ENCODE data around the gene ARHGAP8. TPM values are rescaled to one million over a fixed set of nuclear protein-coding genes. Genes with fewer than 3 reads are reported as not detected.

The ARHGAP8 gene
- total RNA-seq, 1 donor from 2014 or later: 0.96 TPM

DNA sequence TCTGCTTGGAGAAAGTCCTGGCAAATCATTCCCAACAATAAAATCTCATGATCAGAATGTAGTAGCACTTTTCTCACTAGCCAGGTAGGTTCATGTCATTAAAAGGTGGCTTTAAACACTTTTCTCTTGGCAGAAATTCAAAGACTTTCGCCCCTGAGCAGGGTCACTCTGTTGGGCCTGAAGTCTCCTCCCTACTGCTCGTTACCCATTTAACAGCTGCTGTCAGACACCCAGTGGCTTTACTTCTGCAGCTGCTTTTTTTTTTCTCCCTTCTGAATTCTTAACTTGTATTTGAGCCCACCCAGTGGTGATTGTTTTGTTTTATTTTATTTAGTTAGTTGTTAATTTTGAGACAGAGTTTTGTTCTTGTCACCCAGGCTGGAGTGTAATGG is 25.0 kb downstream of the ARHGAP8 start:
- H3K4me1 Mint-ChIP-seq: no peaks in the 10 kb centered on the region
- H3K27me3 Mint-ChIP-seq (ENCODE audit: low read depth): no peaks in the 10 kb centered on the region
- H3K4me3 Mint-ChIP-seq: no peak overlapping the region
- no peak for DNase-seq (ENCODE audit: low read depth, low spot score)
- peaks cover 10% of the 10 kb centered on the region for H3K9me3 Mint-ChIP-seq
- TF ChIP-seq, protein P1, sequence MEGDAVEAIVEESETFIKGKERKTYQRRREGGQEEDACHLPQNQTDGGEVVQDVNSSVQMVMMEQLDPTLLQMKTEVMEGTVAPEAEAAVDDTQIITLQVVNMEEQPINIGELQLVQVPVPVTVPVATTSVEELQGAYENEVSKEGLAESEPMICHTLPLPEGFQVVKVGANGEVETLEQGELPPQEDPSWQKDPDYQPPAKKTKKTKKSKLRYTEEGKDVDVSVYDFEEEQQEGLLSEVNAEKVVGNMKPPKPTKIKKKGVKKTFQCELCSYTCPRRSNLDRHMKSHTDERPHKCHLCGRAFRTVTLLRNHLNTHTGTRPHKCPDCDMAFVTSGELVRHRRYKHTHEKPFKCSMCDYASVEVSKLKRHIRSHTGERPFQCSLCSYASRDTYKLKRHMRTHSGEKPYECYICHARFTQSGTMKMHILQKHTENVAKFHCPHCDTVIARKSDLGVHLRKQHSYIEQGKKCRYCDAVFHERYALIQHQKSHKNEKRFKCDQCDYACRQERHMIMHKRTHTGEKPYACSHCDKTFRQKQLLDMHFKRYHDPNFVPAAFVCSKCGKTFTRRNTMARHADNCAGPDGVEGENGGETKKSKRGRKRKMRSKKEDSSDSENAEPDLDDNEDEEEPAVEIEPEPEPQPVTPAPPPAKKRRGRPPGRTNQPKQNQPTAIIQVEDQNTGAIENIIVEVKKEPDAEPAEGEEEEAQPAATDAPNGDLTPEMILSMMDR (conservative IDR thresholded peaks at IDR 0.05): no peak
- no peak overlapping the region for H3K27ac Mint-ChIP-seq (ENCODE audit: unreplicated experiment)
- peaks cover 4% of the 10 kb centered on the region for H3K36me3 Mint-ChIP-seq (ENCODE audit: low read depth)

GRCh38 chr22:44780876-44781449 is 28.6 kb downstream of the ARHGAP8 start:
- H3K9me3 Mint-ChIP-seq: no peaks in the 10 kb centered on the region
- H3K4me3 Mint-ChIP-seq: no peak overlapping the region
- H3K27me3 Mint-ChIP-seq (ENCODE audit: low read depth): no peaks in the 10 kb centered on the region
- no peak for DNase-seq (ENCODE audit: low read depth, low spot score)
- TF ChIP-seq, protein P1 (conservative IDR thresholded peaks at IDR 0.05): no peak
- no peaks in the 10 kb centered on the region for H3K4me1 Mint-ChIP-seq
- H3K27ac Mint-ChIP-seq (ENCODE audit: unreplicated experiment): no peak overlapping the region
- H3K36me3 Mint-ChIP-seq (ENCODE audit: low read depth): no peaks in the 10 kb centered on the region

DNA sequence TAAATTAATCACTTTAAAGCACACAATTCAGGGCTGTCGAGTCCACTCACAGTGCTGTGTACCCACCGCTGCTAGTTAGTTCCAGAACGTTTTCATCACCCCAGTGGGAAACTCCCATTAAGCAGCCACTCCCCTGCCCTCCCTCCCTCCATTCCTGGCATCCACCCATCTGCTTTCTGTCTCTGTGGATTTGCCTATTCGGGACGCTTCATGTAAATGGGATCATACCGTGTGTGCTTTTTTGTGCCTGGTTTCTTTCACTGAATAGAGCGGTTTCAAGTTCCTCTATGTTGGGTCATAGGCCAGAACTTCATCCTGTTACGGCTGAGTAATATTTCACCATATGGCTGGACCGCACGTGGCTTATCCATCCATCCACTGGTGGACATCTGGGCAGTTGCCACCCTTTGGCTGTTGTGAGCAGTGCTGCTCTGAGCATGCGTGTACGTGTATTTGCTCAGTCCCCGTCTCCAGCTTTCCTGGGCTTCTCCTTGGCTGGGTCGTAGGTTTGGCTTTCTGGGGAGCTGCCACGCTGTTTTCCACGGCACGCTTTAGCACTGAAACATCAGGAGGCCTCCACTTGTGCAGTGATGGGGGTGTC is 30.1 kb downstream of the ARHGAP8 start:
- no peaks in the 10 kb centered on the region for H3K9me3 Mint-ChIP-seq
- no peaks in the 10 kb centered on the region for H3K4me1 Mint-ChIP-seq
- H3K27ac Mint-ChIP-seq (ENCODE audit: unreplicated experiment): no peak overlapping the region
- TF ChIP-seq, protein P1 (conservative IDR thresholded peaks at IDR 0.05): no peak
- H3K4me3 Mint-ChIP-seq: no peak overlapping the region
- no peaks in the 10 kb centered on the region for H3K36me3 Mint-ChIP-seq (ENCODE audit: low read depth)
- DNase-seq (ENCODE audit: low read depth, low spot score): no peak
- H3K27me3 Mint-ChIP-seq (ENCODE audit: low read depth): no peaks in the 10 kb centered on the region

- no peaks in the 10 kb centered on the region for H3K27me3 Mint-ChIP-seq (ENCODE audit: low read depth)
- H3K36me3 Mint-ChIP-seq (ENCODE audit: low read depth): no peaks in the 10 kb centered on the region
These were observed 30.7 kb downstream of the ARHGAP8 start for GRCh38 chr22:44783091-44783490.

DNA sequence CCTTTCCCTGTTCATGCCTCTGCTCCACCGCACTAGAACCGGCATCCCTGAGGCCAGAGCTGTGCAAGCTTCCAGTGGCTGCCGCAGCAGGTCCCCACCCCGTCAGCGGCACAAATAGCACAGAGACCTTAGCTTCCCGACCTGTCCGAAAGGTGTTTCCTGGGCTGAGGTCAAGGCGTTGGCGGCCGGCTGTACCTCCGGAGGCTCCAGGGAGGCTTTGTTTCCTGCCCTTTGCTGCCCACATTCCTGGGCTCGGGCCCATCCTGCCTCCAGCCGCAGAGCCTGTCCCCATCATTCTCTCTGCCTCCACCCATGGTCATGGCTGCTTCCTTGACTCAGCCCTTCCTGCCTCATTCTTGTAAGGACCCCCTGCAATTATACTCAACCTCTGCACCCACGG is 31.2 kb downstream of the ARHGAP8 start:
- Mint-ChIP-seq H3K4me3 (no peak overlapping the region), H3K9me3 (no peaks in the 10 kb centered on the region), H3K27me3 (ENCODE audit: low read depth) (no peaks in the 10 kb centered on the region), H3K4me1 (no peaks in the 10 kb centered on the region), H3K36me3 (ENCODE audit: low read depth) (no peaks in the 10 kb centered on the region), H3K27ac (ENCODE audit: unreplicated experiment) (no peak overlapping the region)
- TF ChIP-seq, protein P1 (conservative IDR thresholded peaks at IDR 0.05): no peak
- no peak for DNase-seq (ENCODE audit: low read depth, low spot score)

More at GRCh38 chr22:44783091-44783490, 30.7 kb downstream of the ARHGAP8 start:
- Mint-ChIP-seq H3K4me1 (no peaks in the 10 kb centered on the region), H3K4me3 (no peak overlapping the region), H3K9me3 (no peaks in the 10 kb centered on the region), H3K27ac (ENCODE audit: unreplicated experiment) (peak overlapping the region; percentile 57)
- TF ChIP-seq, protein P1 (conservative IDR thresholded peaks at IDR 0.05): no peak
- no peak for DNase-seq (ENCODE audit: low read depth, low spot score)

All from neural crest cell (in vitro differentiated cells).